ENCODE results near the gene AMELX.

The AMELX gene

DNA sequence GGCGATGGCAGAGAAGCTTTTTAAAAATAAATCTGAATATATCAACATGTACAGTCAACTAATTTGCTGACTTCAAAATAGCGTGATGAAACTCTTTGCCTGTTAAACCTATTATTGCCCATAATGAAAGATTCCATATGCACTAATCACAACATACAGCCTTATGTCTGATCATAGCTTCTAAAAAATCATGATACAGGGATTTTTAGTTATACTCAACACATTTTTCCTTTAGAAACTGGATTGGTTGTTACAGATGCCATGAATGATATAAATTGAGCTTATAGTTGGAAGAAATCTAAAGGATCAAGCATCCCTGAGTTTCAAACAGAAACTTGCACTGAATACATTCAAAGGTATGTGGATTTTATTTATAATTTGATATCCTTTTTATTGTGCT is at the start of gene AMELX:
TSS of gene AMELX (plus strand) at position 301 of the 400 bp plus-strand sequence. CDS start 1,376 bp downstream, outside the sequence.
- DNase-seq: no peak

DNA sequence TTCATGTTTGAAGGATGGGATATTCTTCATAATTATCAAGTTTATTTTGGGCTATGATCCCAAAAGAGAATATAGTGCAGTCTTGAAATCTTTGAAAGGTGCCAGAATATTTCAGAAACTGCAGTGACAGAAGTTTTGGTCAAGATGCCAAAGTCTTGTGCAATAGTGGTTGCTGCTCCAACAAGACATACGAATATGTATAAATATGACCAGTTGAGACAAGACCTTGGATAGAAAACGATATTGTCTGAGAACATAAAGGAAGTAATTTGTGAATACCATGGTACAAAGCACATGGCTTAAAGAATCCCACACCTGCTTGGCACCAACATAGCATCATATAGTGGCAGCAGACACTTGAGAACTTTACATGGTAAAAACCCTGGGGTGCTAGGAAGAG is 48.6 kb upstream of the AMELX start:
- DNase-seq: no peak

DNA sequence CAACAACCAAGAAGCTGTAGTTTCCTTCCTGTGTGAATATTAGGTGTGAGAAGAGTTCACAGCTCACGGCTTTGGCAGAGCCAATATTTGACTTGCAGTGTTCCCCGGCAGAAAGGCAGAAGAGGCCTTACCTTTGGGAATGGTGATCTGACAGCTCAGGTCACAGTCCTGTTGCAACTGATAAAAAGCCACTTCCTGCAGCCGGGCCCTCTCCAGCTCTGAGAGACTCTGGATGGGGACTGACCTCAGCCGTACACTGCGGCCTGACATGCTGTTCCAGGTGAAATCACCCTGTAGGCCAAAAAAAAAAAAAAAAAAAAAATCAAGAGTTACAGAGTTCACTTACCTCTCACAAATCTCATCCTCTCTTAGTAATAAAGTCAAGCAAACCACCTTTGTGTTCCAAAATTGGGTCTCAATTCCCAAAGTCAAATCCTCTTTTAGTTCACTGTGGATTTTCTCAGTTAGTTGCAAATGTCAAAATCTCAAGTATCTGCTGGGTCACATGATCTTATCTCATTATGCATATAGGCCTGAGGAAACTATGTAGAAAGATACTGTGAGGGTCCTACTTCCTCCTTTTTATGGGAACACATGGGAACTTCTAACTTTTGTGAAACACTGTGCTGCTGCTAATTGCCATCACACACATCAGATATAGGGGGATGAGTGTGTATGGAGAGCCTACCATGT is 38.6 kb upstream of the AMELX start:
- DNase-seq: no peak

DNA sequence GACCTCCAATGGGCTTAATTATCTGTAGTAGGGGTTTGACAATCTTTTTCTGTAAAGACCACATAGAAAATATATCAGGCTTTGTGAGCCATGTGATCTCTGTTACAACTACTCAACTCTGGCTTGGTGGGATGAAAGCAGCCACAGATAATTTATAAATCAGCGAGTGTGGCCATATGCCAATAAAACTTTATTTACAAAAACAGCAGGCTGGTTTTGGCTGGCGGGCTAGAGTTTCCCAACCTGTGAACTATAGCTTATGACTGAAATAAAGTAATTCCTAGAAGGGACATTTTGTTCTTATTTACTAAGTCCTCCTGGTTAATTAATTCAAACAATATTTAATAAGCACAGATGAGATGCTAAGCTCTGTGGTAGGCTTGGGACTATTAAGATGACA is 35.9 kb upstream of the AMELX start:
- no peak for DNase-seq

DNA sequence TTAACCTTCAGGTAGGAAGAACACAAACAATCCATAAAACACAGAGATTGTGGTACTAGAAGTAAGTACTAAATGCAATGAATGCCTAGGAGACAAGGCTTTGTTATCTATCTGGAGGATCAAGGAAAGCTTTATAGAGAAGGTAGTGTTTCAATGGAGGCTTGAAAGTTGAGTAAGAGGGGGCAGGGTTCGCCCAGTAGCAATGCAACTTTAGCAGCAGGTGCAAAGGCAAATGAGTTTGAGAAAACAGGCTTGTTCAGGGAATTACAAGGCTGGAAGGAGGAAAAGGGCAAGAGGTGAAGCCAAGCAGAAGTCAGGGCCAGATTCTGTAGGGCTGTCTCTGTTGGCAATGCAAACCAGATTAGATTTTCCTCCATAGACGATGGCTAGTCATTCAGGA is 35.5 kb upstream of the AMELX start:
- DNase-seq: no peak

DNA sequence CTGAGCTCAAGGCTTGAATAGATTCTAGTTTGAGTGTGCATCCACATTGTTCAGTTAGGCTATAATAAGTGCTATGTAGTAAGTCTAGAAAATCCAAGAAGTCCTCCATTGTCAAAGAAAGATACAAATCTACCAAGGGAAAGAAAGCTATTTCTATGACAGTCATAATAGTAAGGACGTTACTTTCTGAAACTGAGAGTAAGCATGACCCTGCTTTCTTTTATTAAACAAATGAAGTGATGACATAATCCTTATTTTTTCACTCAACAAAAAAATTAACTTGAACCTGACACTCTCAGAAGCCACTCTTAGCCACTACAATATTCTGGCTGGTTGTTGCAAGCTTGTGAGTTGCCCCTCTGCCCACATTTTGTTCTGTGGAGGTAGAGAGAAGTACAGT is 33.8 kb upstream of the AMELX start:
- DNase-seq: no peak

DNA sequence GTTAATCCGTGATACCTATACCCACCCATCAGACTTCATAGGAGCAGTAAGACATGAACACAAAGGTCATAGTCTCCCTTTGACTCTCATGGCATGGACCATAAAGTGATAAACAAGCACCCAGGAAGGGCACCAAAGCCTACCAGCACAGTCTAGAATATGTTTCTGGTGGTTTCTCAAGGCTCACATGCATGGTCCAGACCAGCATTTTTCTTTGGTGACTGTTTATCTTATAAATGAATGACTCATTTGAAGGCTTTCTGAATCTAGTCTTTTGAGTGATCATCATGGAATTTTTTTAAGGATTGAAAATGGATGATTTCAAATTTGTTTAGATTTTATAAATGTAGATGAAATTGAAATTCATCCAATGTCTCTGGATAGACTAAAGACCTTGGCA is 32.0 kb upstream of the AMELX start:
- no peak for DNase-seq

DNA sequence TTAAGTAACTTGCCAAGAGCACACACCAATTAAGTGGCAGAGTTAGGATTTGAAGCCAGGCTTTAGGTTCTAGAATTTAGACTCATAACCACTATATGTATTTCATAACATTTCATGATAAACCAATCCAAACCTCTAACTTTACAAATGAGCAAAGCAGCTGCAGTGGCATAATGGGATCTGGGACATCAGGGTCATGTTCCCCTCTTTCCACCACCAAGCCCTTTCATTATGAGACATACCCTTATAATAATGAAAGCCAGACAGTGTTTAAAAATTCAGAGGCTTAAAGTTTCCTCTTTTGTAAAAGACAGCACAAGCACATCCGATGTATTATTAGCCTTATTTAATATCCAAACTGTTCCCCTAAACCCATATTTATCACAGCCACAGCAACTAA is 28.3 kb upstream of the AMELX start:
- no peak for DNase-seq

DNA sequence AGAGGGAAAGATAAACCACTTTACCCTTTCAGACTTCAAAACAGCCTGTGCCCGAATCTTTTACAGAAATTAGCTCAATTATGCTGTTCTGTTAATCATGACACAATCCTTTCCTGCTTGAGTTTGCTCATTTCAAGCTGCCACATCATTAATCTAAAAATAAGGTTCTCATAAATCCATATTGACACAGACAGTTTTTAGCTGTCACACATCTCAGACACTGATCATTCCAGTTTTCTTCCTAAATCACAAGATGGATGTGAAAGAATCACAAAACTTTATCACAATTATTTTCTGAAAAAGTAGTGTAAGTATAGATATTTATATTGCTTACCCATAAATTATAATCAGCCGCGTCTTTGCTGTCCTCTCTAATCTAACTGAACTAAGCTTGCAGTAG is 27.9 kb upstream of the AMELX start:
- DNase-seq: no peak

DNA sequence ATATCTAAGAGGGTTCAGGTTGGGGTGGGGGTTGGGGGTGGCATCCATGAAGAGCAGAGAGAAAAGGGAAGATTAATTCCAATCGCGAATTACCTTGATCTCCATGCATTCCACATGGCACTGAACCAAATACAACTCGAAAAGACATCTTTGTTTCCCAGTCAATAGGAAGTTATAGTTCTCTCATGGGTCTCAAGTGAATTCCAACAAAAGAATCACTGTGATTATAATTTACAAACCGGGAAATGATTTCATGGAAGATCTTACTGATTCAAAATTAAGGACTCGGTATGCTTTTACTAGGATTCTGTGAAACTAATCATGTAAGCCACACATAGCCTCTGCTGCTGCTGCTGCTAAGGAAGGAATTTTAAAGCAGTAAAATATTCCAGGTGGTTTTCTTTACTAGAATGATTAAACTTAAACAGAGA is 26.6 kb upstream of the AMELX start:
- DNase-seq: no peak

DNA sequence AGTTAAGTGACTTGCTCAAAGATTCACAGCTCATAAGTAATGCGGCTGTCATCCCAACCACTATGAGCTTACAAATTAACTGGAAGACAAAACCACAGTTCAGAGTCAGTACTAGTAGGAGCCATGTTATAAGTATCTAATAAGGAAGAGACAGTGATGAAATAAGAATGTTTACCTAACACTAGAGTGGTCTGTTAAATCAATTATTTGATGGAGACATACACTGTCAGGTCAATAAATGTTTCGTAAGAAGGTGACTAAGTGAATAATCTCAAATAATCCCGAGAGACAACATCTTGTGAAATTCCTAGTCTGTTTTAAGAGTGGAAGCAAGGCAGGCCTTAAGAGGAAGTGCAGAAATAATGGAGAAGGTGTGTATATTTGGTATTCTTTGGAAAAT is 25.8 kb upstream of the AMELX start:
- DNase-seq: no peak

DNA sequence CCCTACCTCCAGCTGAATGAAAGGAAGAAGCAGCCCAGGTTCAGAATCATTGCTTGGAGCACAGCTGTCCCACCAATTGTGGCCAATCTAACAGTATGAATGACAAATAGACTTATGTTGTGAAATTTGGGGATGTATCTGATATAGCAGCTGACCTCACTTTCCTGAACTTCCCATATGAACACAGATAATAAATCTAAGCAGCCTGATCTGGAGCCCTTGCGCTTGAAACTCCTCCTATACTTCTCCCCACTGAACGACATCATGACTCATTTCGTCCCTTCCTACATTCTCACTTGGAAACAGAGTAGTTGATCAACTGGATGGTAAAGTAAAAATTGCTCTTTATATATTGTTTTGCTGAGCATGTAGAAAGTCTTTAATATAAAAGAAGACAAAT is 24.2 kb upstream of the AMELX start:
- no peak for DNase-seq

DNA sequence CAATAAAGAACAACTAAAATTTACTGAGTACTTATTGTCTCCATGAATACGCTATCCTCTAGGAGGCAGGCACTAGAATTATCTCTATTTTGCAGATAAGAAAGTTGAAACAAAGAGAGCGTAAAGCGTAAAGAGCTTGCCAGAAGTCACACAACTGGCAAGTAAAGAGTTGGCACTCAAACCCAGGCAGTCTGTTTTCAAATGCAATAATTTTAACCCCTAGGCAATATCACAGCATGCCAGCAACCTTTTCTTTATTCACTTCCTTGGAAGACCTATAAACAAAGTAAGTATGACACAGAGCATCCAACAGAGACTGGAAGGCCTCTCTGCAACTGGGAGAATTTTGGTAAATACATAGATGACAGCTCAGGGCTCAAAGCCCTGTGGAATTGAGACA is 23.2 kb upstream of the AMELX start:
- no peak for DNase-seq

DNA sequence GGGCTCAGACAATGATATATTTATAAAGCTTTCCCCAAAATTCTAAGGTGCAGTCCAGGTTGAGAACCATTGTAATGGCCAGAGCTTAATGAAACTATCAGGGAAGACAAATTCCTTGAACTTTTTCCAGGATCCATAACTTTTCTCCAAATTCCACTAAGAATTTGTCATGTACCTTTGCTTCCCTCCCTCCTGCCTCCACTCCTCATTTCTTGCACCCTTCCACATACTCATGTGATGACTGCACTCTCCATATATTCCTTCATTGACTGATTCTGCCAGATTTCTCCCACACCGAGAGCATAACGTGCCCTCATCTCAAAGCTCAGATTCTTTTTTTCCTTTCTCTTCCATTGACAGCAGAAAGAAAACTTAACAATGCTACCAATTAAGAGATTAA is 20.9 kb upstream of the AMELX start:
- DNase-seq: no peak

DNA sequence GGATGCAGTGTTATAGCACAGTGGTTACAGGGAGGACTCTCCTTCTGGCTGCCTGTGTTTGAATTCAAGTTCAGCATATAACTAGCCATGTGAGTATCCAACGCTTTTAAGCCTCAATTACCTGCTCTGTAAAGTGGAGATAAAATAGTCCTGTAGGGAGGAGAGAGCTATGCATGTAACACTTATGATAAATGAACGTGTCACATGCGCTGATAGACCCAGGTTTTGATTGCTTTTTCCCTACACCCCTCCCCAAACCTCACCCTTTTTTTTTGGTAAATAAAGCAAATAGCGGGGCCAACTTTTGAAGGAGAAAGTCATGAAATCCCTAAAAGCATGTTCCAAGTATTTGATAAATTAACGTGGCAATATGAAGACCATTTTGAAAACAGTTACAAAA is 20.4 kb upstream of the AMELX start:
- no peak for DNase-seq

DNA sequence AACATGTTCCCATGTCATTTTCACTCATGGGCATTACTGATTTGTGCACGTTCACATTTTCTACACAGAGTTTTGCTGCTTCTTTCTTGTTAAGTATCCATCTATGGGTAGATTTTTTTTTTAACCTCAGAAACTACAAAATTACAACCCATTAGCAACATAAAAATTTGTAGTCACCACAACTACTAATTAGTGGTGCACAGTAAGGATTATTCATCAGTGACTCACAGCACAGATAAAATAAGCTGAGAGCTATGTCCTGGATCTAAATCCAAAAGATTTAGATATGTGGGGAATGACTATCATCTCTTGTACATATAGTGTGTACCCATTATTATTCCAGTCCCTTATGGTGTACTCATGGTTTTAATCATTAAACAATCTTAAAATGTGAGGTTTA is 19.7 kb upstream of the AMELX start:
- no peak for DNase-seq

DNA sequence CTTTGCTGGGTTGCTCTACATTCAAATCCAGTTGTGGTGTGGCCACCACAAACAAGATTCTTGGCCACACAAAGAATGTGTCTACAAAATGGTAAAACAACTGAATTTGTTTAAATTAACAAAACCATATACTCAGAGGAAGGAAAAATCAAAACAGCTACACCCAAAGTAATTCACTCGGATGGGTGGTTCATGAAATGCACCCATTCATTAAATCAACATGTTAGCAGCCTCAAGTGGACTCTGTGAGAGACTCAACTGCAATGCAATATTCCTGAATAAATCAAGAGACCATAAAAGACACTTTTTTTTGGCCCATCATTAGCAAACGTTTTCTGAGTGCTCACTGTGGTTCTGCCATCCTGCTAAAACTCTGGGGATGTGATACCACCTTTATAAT is 11.2 kb upstream of the AMELX start:
- no peak for DNase-seq

DNA sequence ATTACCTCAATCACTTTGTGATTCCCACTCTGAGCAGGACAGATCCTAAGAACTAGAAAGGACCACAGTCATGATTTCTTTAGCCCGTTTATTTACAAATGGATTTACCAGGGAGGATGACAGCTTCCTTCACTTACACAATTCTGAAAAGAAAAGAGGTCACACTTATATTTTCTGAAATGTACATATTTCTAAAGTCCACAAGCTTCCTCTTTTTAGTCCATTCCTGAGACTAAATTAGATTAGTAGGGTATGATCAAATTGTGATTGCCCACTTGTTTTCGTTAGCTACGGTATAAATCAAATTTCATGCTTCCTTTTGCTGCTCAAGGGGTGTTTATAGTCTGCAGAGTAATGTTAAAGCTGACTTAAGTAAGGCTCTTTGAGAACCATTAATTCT is 7.6 kb upstream of the AMELX start:
- no peak for DNase-seq

DNA sequence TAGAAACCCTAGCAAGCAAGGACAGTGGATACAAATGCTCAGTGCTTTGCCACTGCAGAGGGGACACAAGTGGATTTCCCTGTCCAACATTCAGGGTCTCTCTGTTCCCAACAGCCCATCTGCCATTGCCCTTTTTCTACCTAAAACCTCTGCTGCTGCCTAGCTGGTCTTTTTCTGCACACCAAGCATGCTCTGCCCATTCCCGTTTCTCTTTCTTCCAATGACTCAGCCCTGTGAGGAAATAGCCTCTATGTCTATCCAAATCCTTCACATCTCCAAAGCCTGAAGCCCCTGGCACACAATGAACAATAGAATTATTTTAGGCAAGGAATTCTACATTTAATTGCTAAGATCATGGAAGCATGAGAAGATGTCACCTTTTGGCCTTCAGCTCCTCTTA is 5.7 kb upstream of the AMELX start:
- DNase-seq: no peak

DNA sequence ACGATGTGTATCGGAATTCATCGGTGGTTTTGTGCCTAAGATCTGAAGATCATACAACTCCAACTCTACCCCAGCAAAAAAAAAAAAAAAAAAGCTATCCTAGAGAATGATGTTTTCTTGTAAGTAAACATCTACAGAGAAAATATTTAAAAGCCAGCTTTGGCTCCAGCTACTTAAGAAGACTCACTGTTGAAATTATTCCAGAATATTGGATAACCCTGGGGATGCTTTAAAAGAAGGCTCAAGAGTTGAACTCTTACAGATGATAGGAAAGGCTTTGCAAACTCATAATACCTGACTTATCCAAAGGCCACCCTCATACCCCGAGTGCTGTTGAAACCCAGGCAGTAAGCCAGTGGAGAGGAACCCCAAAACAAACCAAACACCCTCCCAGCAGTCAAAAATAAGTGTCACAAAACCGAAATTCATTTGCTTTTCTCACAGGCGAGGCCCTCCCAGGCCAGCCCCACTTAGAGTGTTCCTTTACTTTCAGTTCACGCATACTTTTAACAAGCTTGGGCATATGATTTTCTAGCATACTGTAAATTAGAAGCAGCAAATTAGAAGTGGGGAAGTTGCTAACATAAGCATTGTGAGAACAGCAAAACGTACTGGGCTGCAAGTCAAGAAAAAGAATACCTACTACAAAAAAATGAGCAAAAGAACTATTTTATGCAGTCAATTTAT is 2.7 kb upstream of the AMELX start:
- DNase-seq: no peak

DNA sequence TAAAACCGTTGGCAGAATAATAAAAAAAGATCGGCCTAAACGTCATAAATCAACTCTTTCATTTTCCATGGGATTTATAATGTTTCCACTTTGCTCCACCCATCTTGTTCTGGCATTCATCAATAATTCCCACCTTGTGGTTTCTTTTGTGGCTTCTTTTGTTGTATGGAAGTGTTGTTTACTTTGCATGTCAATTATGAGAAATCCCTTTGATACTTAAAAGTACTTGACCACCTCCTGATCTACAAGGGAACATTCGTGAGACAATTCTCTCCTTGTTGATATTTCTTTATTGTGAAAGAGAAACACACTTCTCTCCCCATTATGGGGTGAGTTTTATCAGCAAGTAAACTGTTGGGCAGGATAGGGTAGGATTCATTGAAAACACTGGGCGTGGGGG is 2.8 kb downstream of the AMELX start:
- DNase-seq: no peak

DNA sequence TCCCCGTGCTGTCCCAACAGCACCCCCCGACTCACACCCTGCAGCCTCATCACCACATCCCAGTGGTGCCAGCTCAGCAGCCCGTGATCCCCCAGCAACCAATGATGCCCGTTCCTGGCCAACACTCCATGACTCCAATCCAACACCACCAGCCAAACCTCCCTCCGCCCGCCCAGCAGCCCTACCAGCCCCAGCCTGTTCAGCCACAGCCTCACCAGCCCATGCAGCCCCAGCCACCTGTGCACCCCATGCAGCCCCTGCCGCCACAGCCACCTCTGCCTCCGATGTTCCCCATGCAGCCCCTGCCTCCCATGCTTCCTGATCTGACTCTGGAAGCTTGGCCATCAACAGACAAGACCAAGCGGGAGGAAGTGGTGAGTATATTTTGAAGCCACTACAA is 5.4 kb downstream of the AMELX start:
- DNase-seq: no peak

DNA sequence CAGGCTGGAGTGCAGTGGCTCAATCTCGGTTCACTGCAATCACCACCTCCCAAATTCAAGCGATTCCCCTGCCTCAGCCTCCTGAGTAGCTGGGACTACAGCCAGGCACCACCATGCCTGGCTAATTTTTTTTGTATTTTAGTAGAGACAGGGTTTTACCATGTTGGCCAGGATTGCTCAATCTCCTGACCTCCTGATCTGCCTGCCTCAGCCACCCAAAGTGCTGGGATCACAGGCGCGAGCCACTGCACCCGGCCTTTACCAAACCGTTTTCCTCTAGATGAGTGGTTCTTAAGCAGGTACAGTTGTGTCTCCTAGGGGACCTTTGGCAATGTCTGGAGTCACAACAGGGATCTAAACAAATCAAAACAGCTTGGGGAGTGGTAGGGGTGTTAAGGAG is 11.6 kb downstream of the AMELX start:
- no peak for DNase-seq

DNA sequence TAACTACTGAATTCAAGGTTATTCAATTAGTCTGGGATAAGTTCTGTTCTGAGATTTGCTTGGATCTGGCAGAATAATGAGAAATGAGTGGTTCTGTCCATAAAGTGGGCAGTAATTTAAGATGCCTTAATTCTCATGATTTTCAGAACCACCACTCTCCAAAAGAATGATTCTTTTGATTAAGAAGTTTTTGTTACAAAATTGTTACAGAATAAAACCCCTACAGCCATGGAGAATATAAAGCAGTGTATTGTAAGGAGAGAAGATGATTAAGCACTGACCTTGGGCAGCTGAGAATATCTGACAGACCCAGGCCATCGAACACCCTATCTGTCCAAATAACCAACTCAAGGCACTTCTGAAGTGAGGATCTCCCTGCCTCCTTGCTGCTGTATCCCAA is 12.4 kb downstream of the AMELX start:
- DNase-seq: no peak

DNA sequence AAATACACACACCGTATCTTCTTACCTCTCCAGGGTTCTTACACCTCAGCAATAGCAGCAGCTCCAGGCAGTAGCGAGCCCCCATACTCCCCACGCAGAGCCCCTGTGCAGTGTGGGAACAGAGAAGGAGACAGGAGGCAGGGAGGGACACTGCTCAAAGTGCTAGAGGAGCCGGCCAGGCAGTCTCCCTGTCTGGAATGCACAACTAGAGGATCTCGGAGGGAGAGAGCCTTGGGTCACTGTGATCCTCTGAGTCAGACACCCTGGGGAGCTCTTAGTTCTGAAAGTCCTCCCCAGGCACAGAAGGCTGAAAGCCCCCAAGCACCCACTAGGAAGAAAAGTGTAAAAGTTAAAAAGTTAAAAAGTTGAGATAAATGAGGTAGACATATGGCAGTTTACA is 16.0 kb downstream of the AMELX start:
- DNase-seq: no peak

Measured in activated CD4-positive, alpha-beta T cell treated with anti-CD3 and anti-CD28 coated beads, Interleukin-2, amount 50 U/mL, for 48 hours (primary cell).